Loucy (cell line): Measurements from ENCODE around the gene FLOT2.

Source experiments
- H2AFZ ChIP-seq: fragments of 200-600 bp; sonication (generic); 2 replicates; pipeline ENCODE4 v1.6.0; 2016; ENCODE audit warnings: antibody characterized with exemption, mild to moderate bottlenecking, low read length, moderate library complexity
- H3F3A ChIP-seq: fragments of 200-600 bp; 2 replicates; pipeline ENCODE4 v1.6.0; 2016; ENCODE audit warnings: antibody characterized with exemption, low read depth, mild to moderate bottlenecking
- H3K27me3 ChIP-seq: fragments of 200-600 bp; sonication (generic); 2 replicates; pipeline ENCODE4 v1.6.1; 2014; ENCODE audit warnings: low read length, mild to moderate bottlenecking; ENCODE audit not compliant: insufficient read depth, poor library complexity, severe bottlenecking
- H3K36me3 ChIP-seq: fragments of 200-600 bp; sonication (generic); 2 replicates; pipeline ENCODE4 v1.6.1; 2016; ENCODE audit warnings: low read length; ENCODE audit not compliant: insufficient read depth
- H3K4me1 ChIP-seq: fragments of 200-600 bp; sonication (generic); 2 replicates; pipeline ENCODE4 v1.5.1; 2014; ENCODE audit warnings: low read length, mild to moderate bottlenecking; ENCODE audit not compliant: insufficient read depth, poor library complexity, severe bottlenecking
- H3K4me2 ChIP-seq: fragments of 200-600 bp; sonication (generic); 2 replicates; pipeline ENCODE4 v1.6.0; 2014; ENCODE audit warnings: antibody characterized with exemption, low read length, low read depth, mild to moderate bottlenecking; ENCODE audit not compliant: poor library complexity, severe bottlenecking
- H3K4me3 ChIP-seq: fragments of 200-600 bp; sonication (generic); 2 replicates; pipeline ENCODE4 v1.5.1; 2014; ENCODE audit warnings: low read length, mild to moderate bottlenecking, mixed read lengths; ENCODE audit not compliant: poor library complexity, severe bottlenecking
- H3K79me2 ChIP-seq: fragments of 200-600 bp; sonication (generic); 2 replicates; pipeline ENCODE4 v1.6.1; 2014; ENCODE audit warnings: low read length; ENCODE audit not compliant: insufficient read depth
- H3K9ac ChIP-seq: fragments of 200-600 bp; sonication (generic); 2 replicates; pipeline ENCODE4 v1.6.0; 2014; ENCODE audit warnings: mild to moderate bottlenecking, low read depth, low read length, moderate library complexity; ENCODE audit not compliant: poor library complexity, severe bottlenecking
- H3K9me2 ChIP-seq: fragments of 200-600 bp; sonication (generic); replicated peaks from 2 replicates; pipeline ENCODE4 v1.6.1; 2016; ENCODE audit warnings: low read depth, low read length, mixed read lengths
- H3K9me3 ChIP-seq: fragments of 200-600 bp; sonication (generic); 2 replicates; pipeline ENCODE4 v1.6.1; 2014; ENCODE audit warnings: mild to moderate bottlenecking, antibody characterized with exemption, low read length, low read depth; ENCODE audit not compliant: insufficient read depth
- H4K20me1 ChIP-seq: fragments of 200-600 bp; sonication (generic); 2 replicates; pipeline ENCODE4 v1.6.0; 2014; ENCODE audit warnings: antibody characterized with exemption, low read length, mild to moderate bottlenecking; ENCODE audit not compliant: insufficient read depth, poor library complexity, severe bottlenecking
- CTCF ChIP-seq: fragments of 200-600 bp; sonication (generic); conservative IDR thresholded peaks from 2 replicates; pipeline ENCODE4 v1.5.1; 2014; ENCODE audit warnings: mild to moderate bottlenecking, antibody characterized with exemption, low read length
- EZH2phosphoT487 ChIP-seq: fragments of 200-600 bp; IDR thresholded peaks from 2 replicates; pipeline ENCODE4 v1.6.1; 2018; ENCODE audit warnings: antibody characterized with exemption, mild to moderate bottlenecking, moderate library complexity, borderline replicate concordance

Gene FLOT2

GRCh38 chr17:28860363-28860808, 37.1 kb downstream of the FLOT2 start:
- TF ChIP-seq EZH2phosphoT487, result no peak
- H3F3A ChIP-seq, result no peaks in the 10 kb centered on the region
- peaks cover 3% of the 10 kb centered on the region for H3K4me1 ChIP-seq
- no peak overlapping the region for H3K4me3 ChIP-seq
- peaks cover 1% of the 10 kb centered on the region for H4K20me1 ChIP-seq
- no peaks in the 10 kb centered on the region for H3K27me3 ChIP-seq
- no peak overlapping the region for H3K4me2 ChIP-seq
- H3K9me2 ChIP-seq, result no peaks in the 10 kb centered on the region
- H3K36me3 ChIP-seq, result peaks cover 17% of the 10 kb centered on the region; the same call in 1 of the 2 replicates
- H3K9ac ChIP-seq, result no peak overlapping the region
- peaks cover 10% of the 10 kb centered on the region for H3K79me2 ChIP-seq
- H3K9me3 ChIP-seq, result no peaks in the 10 kb centered on the region
- H2AFZ ChIP-seq, result no peak overlapping the region

- no peak overlapping the region for H2AFZ ChIP-seq
- no peak overlapping the region for H3K9ac ChIP-seq
- H3K36me3 ChIP-seq, result peaks cover 17% of the 10 kb centered on the region; the same call in 1 of the 2 replicates
- H3F3A ChIP-seq, result no peaks in the 10 kb centered on the region
- no peaks in the 10 kb centered on the region for H3K27me3 ChIP-seq
- peaks cover 16% of the 10 kb centered on the region for H3K79me2 ChIP-seq
- peaks cover 3% of the 10 kb centered on the region for H3K4me1 ChIP-seq
- no peaks in the 10 kb centered on the region for H3K9me2 ChIP-seq
- no peaks in the 10 kb centered on the region for H3K9me3 ChIP-seq
- TF ChIP-seq EZH2phosphoT487 (no peak), CTCF (no peak)
- H4K20me1 ChIP-seq, result peaks cover 4% of the 10 kb centered on the region
- no peak overlapping the region for H3K4me3 ChIP-seq
- H3K4me2 ChIP-seq, result no peak overlapping the region
Observed at GRCh38 chr17:28858801-28859355, 38.7 kb downstream of the FLOT2 start.

- no peaks in the 10 kb centered on the region for H3K9me3 ChIP-seq
- peaks cover 16% of the 10 kb centered on the region for H3K79me2 ChIP-seq
- H3K36me3 ChIP-seq, result peaks cover 17% of the 10 kb centered on the region; the same call in 1 of the 2 replicates
- no peak overlapping the region for H3K4me3 ChIP-seq
- no peaks in the 10 kb centered on the region for H3K27me3 ChIP-seq
- no peaks in the 10 kb centered on the region for H3F3A ChIP-seq
- H3K4me2 ChIP-seq, result no peak overlapping the region
- H4K20me1 ChIP-seq, result peaks cover 4% of the 10 kb centered on the region
- no peaks in the 10 kb centered on the region for H3K9me2 ChIP-seq
- TF ChIP-seq EZH2phosphoT487 (no peak), CTCF (no peak)
- H3K4me1 ChIP-seq, result peaks cover 3% of the 10 kb centered on the region
- no peak overlapping the region for H3K9ac ChIP-seq
- no peak overlapping the region for H2AFZ ChIP-seq
Observed at GRCh38 chr17:28857905-28858800, 39.4 kb downstream of the FLOT2 start.
